Measurements from ENCODE around the gene ASB8. TPM values are rescaled to one million over a fixed set of nuclear protein-coding genes. Genes with fewer than 3 reads are reported as not detected.

Gene ASB8
- total and polyA plus RNA-seq, 9 of the 15 experiments (the other 6 are each of a cell fraction or from before 2014, with no cell fraction given), result 13.3 to 29.0 (median 19.6) TPM

GRCh38 chr12:48157018-48157888, at the start of gene ASB8 (continued):
- TF ChIP-seq CREB5 (CRISPR knock-in tag; IDR thresholded peaks at IDR 0.05) (no peak), BRF2 (IDR thresholded peaks at IDR 0.05; ENCODE audit: borderline replicate concordance, insufficient read depth, insufficient read length) (no peak), MTF1 (CRISPR knock-in tag; IDR thresholded peaks at IDR 0.05; ENCODE audit: borderline replicate concordance) (no peak), THRAP3 (IDR thresholded peaks at IDR 0.05; ENCODE audit: borderline replicate concordance) (no peak), TAL1 (IDR thresholded peaks at IDR 0.05) (no peak), BHLHE40 (IDR thresholded peaks at IDR 0.05; ENCODE audit: low read length) (no peak; the same call in 1 of the 2 replicates), E2F1 (CRISPR knock-in tag; IDR thresholded peaks at IDR 0.05) (0 out of 2 replicates have a peak, but pooled peaks have one; percentile 11), SNRNP70 (optimal IDR thresholded peaks at IDR 0.05; ENCODE audit: low read depth, low read length) (no peak), ZNF23 (CRISPR knock-in tag; IDR thresholded peaks at IDR 0.05) (no peak), ELF1 (tag; IDR thresholded peaks at IDR 0.05) (peak; percentile 74), RNF219 (CRISPR knock-in tag; IDR thresholded peaks at IDR 0.05) (no peak), SNAPC5 (CRISPR knock-in tag; IDR thresholded peaks at IDR 0.05) (no peak), GABPB2 (CRISPR knock-in tag; conservative IDR thresholded peaks at IDR 0.05) (no peak), RAD21 (CRISPR knock-in tag; conservative IDR thresholded peaks at IDR 0.05 in 1 of 2, IDR thresholded peaks at IDR 0.05 in 1 of 2) (peak; percentile 6 to 24; a peak in 2 of 4 replicates), PRPF4 (IDR thresholded peaks at IDR 0.05; ENCODE audit: insufficient read depth, low read depth, low read length, poor library complexity, severe bottlenecking) (no peak), NCOR1 (IDR thresholded peaks at IDR 0.05) (no peak), ZBTB7A (IDR thresholded peaks at IDR 0.05; ENCODE audit: borderline replicate concordance, control insufficient read depth, low read depth, low read length) (peak; percentile 74; the same call in 1 of the 2 replicates), ETV1 (tag; conservative IDR thresholded peaks at IDR 0.05; ENCODE audit: low read depth) (peak; percentile 45; the same call in 1 of the 2 replicates)
